Activated CD4-positive, alpha-beta T cell treated with anti-CD3 and anti-CD28 coated beads, Interleukin-10, Interleukin-2, amounts not matched to agents 100 ng/mL and 50 ng/mL, durations not matched to agents 16 hours and 8 hours (primary cell): ENCODE results near the gene C19orf85.
A peak's percentile ranks its signal among the peaks of the same experiment; 100 is the strongest.

Source experiments
- DNase-seq: peaks from one replicate; pipeline ENCODE4 v3.0.0-alpha.2; 2020

Gene C19orf85

GRCh38 chr19:55474269-55475265 is 10.0 kb upstream of the C19orf85 start:
- no peak for DNase-seq

- DNase-seq: no peak
Measured at GRCh38 chr19:55473225-55474012, 8.9 kb upstream of the C19orf85 start.

DNA sequence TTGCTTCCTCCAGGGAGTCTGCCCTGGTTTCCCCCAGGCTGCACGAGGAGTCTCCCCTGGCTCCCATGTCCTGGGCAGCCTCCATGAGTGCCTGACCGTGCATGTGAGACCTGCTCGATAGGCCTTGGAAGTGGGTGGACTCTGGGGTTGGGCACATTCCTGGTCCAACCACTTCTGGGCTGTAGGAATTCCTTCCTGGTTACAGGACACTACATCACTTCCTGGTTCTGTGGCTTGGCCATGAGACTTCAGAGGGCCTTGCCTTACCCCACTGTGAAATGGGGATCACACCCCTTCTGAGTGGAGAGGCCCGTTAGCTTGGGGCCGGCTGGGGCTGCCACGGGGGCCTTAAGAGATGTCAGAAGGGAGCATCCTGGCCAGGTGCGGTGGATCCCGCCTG is 7.9 kb upstream of the C19orf85 start:
- no peak for DNase-seq

DNA sequence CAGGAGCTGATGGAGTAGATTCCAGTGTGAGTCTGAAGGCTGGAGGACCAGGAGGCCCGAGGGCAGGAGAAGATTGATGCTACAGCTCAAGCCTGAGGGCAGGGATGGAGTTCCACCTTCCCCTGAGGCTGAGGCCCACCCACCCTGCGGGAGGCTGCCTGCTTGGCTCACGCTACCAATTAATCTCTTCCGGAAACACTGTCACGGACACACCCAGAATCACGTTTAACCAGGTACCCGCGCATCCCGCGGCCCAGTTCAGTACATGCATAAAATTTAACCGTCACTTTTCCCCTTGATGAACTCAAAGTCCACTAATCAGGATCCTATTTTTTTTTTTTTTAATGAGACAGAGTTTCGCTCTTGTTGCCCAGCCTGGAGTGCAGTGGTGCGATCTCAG is 6.7 kb upstream of the C19orf85 start:
- no peak for DNase-seq

- DNase-seq: no peak
Measured at GRCh38 chr19:55468054-55468393, 3.5 kb upstream of the C19orf85 start.

DNA sequence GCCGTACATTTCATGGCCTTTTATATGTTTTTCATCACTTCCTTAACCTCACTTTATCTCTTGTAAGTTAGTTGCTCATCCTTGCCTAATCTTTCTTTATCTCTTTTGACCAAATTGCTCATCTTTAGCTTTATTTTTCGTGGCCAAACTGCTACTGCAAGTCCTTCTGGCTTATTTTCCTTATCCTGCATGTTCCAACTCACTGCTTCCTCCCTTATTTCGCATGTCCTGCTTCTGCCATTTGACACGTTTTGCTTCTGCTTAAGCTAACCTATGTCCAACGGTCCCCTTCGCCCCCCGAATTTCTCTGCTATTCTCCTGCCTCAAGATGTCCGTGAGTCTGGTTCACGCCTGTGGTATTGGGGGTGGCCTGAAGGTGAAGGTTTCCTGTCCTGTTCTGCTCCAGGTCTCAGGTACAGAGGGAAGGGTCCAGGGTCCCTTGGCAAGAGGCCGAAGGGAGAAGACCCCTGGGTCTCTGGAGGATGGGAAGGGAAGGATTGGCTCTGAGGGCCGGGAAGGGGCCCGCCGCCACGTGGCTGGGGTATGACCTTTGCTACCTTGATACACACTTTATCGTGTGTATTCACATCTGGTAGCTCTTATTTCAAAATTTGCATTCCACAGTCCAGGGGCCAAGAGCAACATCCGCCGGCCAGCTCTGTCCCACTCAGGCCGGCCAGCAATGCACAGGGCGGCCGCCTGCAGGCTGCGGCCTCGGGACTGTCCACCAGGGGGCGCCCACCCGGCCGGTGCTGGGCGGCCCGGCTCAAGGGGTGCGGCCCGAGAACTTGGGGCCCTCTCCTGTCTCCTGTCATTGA is 2.9 kb upstream of the C19orf85 start:
- peak; percentile 74 for DNase-seq

- DNase-seq: no peak
Measured at GRCh38 chr19:55466241-55466614, 1.7 kb upstream of the C19orf85 start.

DNA sequence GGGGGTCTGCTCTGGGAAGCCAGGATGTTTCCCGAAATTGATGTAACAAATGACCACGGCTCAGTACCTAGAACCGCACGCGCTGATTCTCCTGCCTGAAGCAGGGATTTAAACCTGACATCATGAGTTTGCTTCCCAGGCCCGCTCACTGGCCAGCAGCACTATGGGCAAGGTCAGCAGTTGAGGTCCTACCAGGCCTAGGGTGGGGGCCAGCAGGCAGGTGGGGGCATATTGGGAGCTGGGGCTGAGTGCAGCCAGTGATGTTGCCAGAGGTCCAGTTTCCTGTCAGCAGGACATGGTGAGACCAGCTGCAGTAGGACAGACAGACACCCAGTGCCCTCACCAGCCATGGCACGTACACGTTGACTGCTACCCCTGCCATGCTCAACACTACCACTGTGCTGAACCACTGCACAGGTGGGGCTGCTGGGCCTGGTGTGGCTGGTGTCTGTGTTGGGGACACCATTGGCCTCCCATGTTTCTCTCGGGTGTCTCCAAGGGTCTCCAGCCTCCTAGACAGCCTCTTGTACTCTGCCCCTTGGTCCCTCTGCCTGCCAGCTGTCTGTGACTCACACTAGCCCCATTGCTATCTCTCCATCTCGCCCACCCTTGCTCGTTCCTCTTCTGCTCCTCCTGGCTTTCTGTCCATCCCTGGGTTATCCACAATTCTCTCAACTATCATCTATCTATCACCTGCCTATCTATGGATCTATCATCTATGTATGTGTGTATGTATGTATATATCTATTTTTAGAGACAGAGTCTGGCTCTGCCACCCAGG is 1.1 kb upstream of the C19orf85 start:
- no peak for DNase-seq

GRCh38 chr19:55464039-55464661 is 401 bp downstream of the C19orf85 start:
- no peak for DNase-seq

DNA sequence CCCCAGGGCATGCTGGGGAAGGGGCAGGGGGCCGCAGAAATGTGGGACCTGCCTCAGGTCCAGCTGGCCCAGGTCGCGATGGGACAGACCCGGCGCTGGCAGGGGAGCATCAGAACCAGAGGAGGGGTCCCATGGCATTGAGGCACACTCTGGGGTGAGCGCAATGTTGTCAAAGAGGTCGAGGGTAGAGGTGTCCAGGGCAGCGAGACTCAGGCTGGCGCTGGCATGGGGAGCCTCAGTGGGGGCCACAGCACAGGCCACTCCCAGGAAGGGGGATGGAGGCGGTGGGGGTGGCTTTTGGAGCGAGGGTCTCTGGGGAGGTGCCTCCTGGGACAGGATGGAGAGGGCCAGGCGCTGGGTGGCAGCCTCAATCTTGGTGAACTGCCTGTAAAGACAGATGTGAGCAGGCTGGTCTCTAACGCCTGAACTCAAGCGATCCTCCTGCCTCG is 944 bp downstream of the C19orf85 start:
- DNase-seq: no peak

- no peak for DNase-seq
Measured at GRCh38 chr19:55462722-55463121, 1.8 kb downstream of the C19orf85 start.

GRCh38 chr19:55461974-55462626 is 2.5 kb downstream of the C19orf85 start:
- no peak for DNase-seq

- DNase-seq: peak; percentile 100
Measured at GRCh38 chr19:55461259-55461973, 3.1 kb downstream of the C19orf85 start, which contains the start of gene ISOC2. TSS of gene ISOC2 (minus strand) at chr19:55461642. CDS start at chr19:55456486, 5,156 bp downstream.

DNA sequence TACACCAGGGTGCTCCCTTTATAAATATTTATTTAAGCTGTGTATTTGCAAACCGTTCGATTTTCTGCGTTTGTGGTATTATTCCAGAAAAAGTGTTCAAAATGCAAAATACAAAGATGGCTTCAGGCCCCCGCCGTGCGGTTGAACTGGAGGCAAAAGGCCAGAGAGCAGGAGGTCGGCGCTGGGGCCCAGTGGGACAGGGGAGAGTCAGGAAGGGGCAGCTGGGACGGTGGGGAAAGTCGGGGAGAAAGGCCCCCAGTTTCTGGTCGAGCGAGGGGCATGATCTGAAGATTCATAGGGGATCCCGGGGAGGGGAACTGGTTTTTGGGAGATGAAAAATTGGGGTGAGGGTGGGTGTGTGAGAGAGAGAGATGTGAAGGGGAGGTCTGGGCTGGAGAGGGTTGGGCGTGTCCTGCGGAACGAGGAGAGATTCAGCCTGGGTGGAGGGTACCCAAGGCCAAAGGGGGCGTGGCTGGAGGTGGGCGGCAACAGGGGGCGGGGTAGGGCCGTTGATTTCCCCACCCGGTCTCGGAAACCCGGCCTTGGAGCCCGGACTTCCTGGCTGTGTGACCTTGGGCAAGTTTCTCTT is 3.8 kb downstream of the C19orf85 start:
- DNase-seq: peak; percentile 70

DNA sequence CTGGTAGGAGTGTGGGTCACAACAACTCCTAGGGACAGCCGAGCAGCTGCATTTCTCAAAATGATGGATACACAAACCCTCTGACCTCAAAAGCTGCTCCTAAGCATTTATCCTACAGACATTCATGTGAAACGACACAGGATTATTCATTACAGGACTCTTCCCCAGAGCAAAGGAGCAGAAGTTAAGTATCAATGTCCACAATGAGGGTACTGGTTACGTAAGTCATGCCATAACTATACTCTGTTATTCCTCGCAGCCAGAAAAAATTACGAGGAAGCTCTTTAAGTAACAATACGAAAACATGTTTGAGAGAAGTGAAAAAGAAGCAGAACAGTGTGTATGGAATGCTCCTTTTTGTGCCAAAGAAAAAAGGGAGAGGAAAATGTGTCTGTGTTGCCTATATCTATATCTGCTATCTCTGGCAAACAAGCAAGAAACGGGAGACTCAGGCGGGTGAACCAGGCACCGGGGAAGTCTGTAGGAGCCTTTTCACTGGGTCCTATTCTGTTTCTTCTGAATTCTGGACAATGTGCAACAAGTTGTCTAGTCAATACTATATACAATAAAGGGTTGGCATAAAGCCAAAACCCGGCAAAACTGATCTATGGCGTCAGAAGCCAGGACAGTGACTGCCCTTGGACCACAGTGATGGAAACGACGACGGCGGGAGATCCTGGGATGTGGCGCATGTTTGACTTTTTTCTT is 4.4 kb downstream of the C19orf85 start:
- no peak for DNase-seq

DNA sequence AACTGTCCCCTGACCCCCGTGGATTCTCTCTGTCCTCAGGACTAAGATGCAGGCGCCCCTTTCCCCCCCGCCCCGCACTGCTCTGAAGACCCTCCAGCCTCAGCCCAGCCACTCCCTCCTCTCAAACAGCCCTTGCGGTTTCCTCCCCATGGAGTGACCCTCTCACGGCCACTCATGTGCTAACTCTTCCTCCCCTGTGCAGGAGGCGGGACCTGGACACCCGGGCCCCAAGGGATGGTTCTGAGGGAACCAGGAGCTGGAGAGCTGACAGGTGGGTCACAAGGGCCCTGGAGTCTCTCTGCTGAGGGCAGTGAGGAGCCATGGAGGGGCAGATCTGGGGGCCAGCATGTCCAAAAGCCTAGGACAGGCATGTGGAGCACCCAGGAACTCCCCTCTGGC is 5.0 kb downstream of the C19orf85 start:
- DNase-seq: no peak

GRCh38 chr19:55457683-55458457 is 6.7 kb downstream of the C19orf85 start:
- no peak for DNase-seq

- no peak for DNase-seq
Measured at GRCh38 chr19:55456347-55456746, 8.2 kb downstream of the C19orf85 start.
